NT2/D1 (cell line): ENCODE measurements around the gene OPN3.

Experiments used
- DNase-seq: peaks from one replicate; pipeline ENCODE4 v3.0.0-alpha.2; 2011; ENCODE audit warnings: low read depth, low spot score
- H3K27me3 ChIP-seq: 2 replicates; pipeline ENCODE4 v1.6.0; 2011; ENCODE audit warnings: mild to moderate bottlenecking; ENCODE audit not compliant: insufficient read length, insufficient read depth
- H3K36me3 ChIP-seq: 2 replicates; pipeline ENCODE4 v1.6.1; 2011; ENCODE audit warnings: mild to moderate bottlenecking, low read length, mixed read lengths; ENCODE audit not compliant: insufficient read depth, insufficient read length
- H3K4me1 ChIP-seq: 2 replicates; pipeline ENCODE4 v1.5.1; 2011; ENCODE audit not compliant: insufficient read depth, insufficient read length
- H3K4me3 ChIP-seq: 2 replicates; pipeline ENCODE4 v1.5.1; 2011; ENCODE audit warnings: low read depth; ENCODE audit not compliant: insufficient read length
- H3K9ac ChIP-seq: 2 replicates; pipeline ENCODE4 v1.6.0; 2011; ENCODE audit warnings: low read depth; ENCODE audit not compliant: insufficient read length
- H3K9me3 ChIP-seq: 2 replicates; pipeline ENCODE4 v1.5.1; 2011; ENCODE audit warnings: mild to moderate bottlenecking, low read length; ENCODE audit not compliant: insufficient read depth
- SUZ12 ChIP-seq: IDR thresholded peaks from 2 replicates; pipeline ENCODE4 v1.6.1; 2011; ENCODE audit not compliant: insufficient read length, insufficient read depth; ENCODE audit errors: extremely low read depth
- YY1 ChIP-seq: IDR thresholded peaks from 2 replicates; pipeline ENCODE4 v1.6.1; 2011; ENCODE audit not compliant: insufficient read length, insufficient read depth
- ZNF274 ChIP-seq: IDR thresholded peaks from 2 replicates; pipeline ENCODE4 v1.6.1; 2011; ENCODE audit warnings: mild to moderate bottlenecking, low read depth, low read length

OPN3 gene

DNA sequence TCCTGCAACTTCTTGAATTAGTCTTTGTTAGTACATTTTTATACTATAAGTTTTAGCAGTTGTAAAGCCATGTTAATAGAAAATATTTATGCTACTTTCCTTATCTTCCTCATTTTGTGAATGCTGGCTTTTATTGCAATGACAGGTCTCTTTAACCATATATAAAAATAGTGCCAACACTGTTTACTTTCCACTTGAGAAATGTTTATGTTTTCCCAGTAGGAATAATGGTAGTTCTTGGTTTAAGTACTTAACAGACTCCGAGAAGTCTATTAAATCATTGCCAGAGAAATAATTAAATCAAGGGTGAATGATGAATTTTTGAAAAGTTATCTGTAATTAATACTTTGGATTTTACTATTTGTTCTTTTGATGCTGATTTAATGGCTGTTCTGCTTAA, 9.7 kb downstream of the OPN3 start:
- Histone ChIP-seq H3K27me3 (no peaks in the 10 kb centered on the region), H3K4me3 (no peak overlapping the region), H3K36me3 (peaks cover 40% of the 10 kb centered on the region), H3K9me3 (peaks cover 3% of the 10 kb centered on the region; the same call in 1 of the 2 replicates), H3K9ac (no peak overlapping the region), H3K4me1 (no peaks in the 10 kb centered on the region)
- no peak for DNase-seq
- no peak for TF ChIP-seq SUZ12

DNA sequence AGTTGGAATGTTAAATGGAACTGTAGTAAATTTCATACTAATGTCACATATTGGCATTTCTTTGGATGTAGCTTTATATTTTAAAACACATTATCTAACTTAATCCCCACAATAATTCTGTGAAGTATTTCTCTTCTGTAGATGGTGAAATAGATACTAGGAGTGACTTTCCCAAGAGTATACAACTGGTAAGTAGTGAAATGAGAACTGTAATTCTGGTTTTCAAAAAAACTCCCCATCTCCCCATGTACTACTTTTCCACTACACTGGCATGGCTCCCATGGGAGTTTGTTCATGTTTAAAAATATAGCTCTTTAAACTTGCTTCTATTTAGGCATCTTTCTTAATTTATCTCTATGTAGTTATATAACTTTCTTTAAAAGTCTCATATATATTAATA, 10.2 kb downstream of the OPN3 start:
- no peak for TF ChIP-seq SUZ12
- DNase-seq, result no peak
- Histone ChIP-seq H3K9me3 (no peaks in the 10 kb centered on the region), H3K4me3 (no peak overlapping the region), H3K27me3 (no peaks in the 10 kb centered on the region), H3K4me1 (no peaks in the 10 kb centered on the region), H3K9ac (no peak overlapping the region), H3K36me3 (peaks cover 35% of the 10 kb centered on the region)

GRCh38 chr1:241627453-241628259, 12.5 kb downstream of the OPN3 start:
- no peaks in the 10 kb centered on the region for H3K9me3 ChIP-seq
- no peaks in the 10 kb centered on the region for H3K4me1 ChIP-seq
- H3K4me3 ChIP-seq, result no peak overlapping the region
- TF ChIP-seq ZNF274, result no peak
- TF ChIP-seq SUZ12, result no peak
- TF ChIP-seq YY1, result no peak
- DNase-seq, result no peak
- no peak overlapping the region for H3K9ac ChIP-seq
- H3K36me3 ChIP-seq, result peaks cover 15% of the 10 kb centered on the region
- no peaks in the 10 kb centered on the region for H3K27me3 ChIP-seq

- no peak for TF ChIP-seq SUZ12
- no peak for TF ChIP-seq YY1
- TF ChIP-seq ZNF274, result no peak
These were observed 15.2 kb downstream of the OPN3 start for GRCh38 chr1:241624935-241625334.

DNA sequence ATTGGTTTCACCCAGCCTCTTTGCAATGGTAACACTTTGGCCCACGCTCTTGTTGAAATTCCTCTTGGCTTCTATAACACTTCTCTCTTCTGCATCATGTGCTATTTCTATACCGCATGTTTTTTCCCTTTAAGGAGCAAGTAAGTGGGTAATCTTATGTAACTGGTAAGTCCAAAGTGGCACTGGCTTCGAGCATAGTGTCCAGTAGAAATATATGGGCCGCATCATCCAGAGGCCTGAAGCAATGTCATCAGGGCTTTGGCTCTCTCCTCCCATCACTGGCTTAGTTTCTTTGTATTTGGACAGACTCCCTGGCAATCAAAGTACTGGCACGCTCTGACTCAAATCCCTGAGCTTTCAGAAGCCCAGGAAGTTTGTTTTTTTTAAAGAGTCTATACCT, 17.5 kb downstream of the OPN3 start:
- DNase-seq, result no peak
- Histone ChIP-seq H3K27me3 (no peaks in the 10 kb centered on the region), H3K4me1 (no peaks in the 10 kb centered on the region), H3K36me3 (no peaks in the 10 kb centered on the region), H3K4me3 (no peak overlapping the region), H3K9me3 (no peaks in the 10 kb centered on the region), H3K9ac (no peak overlapping the region)
- no peak for TF ChIP-seq ZNF274
- TF ChIP-seq YY1, result no peak

More at GRCh38 chr1:241624935-241625334, 15.2 kb downstream of the OPN3 start:
- DNase-seq, result no peak
- no peaks in the 10 kb centered on the region for H3K27me3 ChIP-seq
- H3K4me3 ChIP-seq, result no peak overlapping the region
- H3K9ac ChIP-seq, result no peak overlapping the region
- no peaks in the 10 kb centered on the region for H3K9me3 ChIP-seq
- H3K36me3 ChIP-seq, result peaks cover 6% of the 10 kb centered on the region
- no peaks in the 10 kb centered on the region for H3K4me1 ChIP-seq

DNA sequence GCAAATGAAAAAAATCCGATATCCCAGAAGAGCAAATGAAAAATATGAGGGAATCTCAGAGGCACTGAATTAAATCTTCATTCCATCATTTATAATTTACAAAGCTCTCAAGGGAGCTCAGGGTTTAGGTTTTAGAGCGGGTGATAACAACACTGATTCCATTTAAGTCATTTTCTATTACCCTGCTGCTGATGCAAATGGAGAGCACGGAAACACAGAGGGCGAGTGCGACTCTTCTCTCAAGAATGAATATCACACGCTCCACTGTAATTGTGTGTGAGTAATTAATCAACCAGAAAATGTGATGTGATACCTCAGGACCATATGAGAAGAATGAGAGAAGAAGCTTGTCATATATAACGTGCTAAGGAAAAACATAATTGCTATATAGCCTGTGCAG, 22.7 kb downstream of the OPN3 start:
- Histone ChIP-seq H3K36me3 (no peaks in the 10 kb centered on the region), H3K4me1 (no peaks in the 10 kb centered on the region), H3K9me3 (no peaks in the 10 kb centered on the region), H3K9ac (no peak overlapping the region), H3K27me3 (no peaks in the 10 kb centered on the region), H3K4me3 (no peak overlapping the region)
- DNase-seq, result no peak
- no peak for TF ChIP-seq SUZ12
- TF ChIP-seq ZNF274, result no peak
- no peak for TF ChIP-seq YY1

DNA sequence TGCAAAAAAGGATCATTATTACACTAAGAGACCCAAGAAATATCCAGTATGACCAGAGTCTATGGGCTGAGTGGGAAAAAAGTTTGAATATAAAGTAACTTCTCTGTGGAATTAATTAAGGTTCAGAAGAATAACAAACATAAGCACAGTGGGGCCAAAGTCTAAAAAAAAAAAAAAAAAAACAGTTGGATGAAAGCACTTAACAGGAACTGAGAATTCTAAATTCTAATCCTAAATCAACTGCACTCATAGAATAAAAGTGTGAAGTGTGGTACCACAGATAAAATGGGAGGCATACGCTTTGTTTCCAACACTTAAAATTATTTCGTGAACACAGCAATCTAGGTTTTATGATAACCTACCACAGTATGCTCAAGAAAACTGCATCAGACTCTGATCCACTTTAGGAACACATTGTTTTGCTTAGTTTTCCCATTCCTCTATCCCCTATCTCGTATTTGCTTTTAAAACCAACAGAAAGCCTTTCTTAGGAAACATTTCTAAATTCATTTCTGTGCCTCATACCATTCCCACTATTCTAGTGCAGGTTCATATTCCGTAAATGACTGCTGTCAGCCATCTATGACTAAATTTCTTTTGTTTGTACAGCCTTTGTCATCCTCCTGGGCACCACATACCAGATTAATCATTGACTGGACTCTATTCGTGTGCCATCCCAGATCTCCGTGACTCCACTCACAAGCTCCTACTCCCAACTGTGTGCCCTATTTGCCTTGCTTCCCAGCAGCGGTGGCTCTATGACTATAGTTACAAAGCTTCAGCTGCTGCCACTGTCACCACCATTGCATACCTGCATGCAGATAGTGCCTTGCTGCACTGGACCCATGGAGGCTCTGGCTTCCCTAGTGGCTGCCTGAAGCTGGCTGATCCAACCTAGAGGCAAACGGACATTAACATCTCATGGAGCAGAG, 24.9 kb downstream of the OPN3 start:
- no peaks in the 10 kb centered on the region for H3K9me3 ChIP-seq
- H3K4me1 ChIP-seq, result no peaks in the 10 kb centered on the region
- no peaks in the 10 kb centered on the region for H3K27me3 ChIP-seq
- no peak for DNase-seq
- TF ChIP-seq ZNF274 (no peak), YY1 (no peak), SUZ12 (no peak)
- no peaks in the 10 kb centered on the region for H3K36me3 ChIP-seq
- H3K9ac ChIP-seq, result no peak overlapping the region
- H3K4me3 ChIP-seq, result no peak overlapping the region
